Nephron (organoid): ENCODE measurements around the gene VPS13C.

Source experiments
- H3K27ac Mint-ChIP-seq, 3 experiments: 2 replicates each; pipeline ENCODE4 v1.8.0; 2020; ENCODE audit warnings: mixed read lengths in 3 of 3, mild to moderate bottlenecking in 2 of 3, moderate library complexity in 1 of 3
- H3K27me3 Mint-ChIP-seq: 2 replicates; pipeline ENCODE4 v1.8.0; 2021; ENCODE audit warnings: low read depth, mild to moderate bottlenecking, moderate library complexity, mixed read lengths
- H3K36me3 Mint-ChIP-seq: 2 replicates; pipeline ENCODE4 v1.8.0; 2020; ENCODE audit warnings: low read depth, mixed read lengths
- H3K4me1 Mint-ChIP-seq: 2 replicates; pipeline ENCODE4 v1.8.0; 2020; ENCODE audit warnings: mixed read lengths
- H3K4me3 Mint-ChIP-seq, 3 experiments: 2 replicates each; pipeline ENCODE4 v1.8.0; 2020; ENCODE audit warnings: mild to moderate bottlenecking in 3 of 3, mixed read lengths in 3 of 3, moderate library complexity in 2 of 3
- H3K9me3 Mint-ChIP-seq: 2 replicates; pipeline ENCODE4 v1.8.0; 2020; ENCODE audit warnings: mixed read lengths
- TF ChIP-seq, protein P1 (sequence below), 3 experiments: fragments of 200-600 bp; sonication (generic); IDR thresholded peaks; one replicate each; pipeline ENCODE4 v1.5.0; 2021; ENCODE audit warnings: antibody characterized with exemption in 3 of 3; ENCODE audit not compliant: unreplicated experiment in 3 of 3

VPS13C gene

DNA sequence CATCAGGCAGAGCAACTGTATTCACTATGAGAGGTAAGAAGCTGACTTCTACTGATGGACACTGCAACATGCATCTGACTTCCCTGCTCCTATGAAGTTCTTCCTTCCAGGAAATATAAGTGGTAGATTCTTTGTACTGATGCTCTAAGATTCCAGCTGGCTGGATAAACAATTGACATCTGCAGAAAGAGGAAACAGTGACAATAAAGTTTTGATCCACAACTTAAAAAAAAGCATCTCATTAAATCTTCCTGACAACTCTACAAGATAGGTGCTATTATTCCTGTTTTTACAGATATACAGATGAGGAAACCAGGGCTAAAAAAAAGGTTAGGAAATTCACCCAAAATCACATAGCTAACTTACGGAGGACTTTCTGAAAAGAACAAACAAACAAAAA lies 142.8 kb downstream of the VPS13C start:
- H3K9me3 Mint-ChIP-seq = no peaks in the 10 kb centered on the region
- H3K27ac Mint-ChIP-seq = no peak overlapping the region
- TF ChIP-seq, protein P1, sequence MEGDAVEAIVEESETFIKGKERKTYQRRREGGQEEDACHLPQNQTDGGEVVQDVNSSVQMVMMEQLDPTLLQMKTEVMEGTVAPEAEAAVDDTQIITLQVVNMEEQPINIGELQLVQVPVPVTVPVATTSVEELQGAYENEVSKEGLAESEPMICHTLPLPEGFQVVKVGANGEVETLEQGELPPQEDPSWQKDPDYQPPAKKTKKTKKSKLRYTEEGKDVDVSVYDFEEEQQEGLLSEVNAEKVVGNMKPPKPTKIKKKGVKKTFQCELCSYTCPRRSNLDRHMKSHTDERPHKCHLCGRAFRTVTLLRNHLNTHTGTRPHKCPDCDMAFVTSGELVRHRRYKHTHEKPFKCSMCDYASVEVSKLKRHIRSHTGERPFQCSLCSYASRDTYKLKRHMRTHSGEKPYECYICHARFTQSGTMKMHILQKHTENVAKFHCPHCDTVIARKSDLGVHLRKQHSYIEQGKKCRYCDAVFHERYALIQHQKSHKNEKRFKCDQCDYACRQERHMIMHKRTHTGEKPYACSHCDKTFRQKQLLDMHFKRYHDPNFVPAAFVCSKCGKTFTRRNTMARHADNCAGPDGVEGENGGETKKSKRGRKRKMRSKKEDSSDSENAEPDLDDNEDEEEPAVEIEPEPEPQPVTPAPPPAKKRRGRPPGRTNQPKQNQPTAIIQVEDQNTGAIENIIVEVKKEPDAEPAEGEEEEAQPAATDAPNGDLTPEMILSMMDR (IDR thresholded peaks at IDR 0.05; ENCODE audit: unreplicated experiment in 3 of 3) = no peak
- peaks cover 4% of the 10 kb centered on the region for H3K27me3 Mint-ChIP-seq
- no peaks in the 10 kb centered on the region for H3K4me1 Mint-ChIP-seq
- peaks cover 28% of the 10 kb centered on the region for H3K36me3 Mint-ChIP-seq
- H3K4me3 Mint-ChIP-seq = no peak overlapping the region

DNA sequence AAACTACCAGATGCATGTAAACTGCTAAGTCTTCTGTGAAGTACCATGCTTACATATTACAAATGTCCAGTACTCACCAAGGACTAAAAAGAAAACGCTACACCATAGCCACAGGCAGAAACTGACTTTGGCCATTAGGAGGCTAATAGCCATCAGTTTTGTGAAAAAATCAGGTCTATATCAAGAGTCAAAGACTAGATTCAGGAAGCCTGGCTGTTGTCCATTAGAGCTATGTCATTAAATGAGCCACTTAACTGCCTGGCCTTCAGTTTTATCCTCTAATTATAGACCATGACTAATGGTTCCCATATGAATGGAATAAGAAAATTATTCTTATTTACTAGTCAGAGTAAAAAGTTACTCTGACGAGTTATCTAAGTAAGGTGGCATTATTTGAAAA lies 144.1 kb downstream of the VPS13C start:
- H3K36me3 Mint-ChIP-seq = peaks cover 27% of the 10 kb centered on the region
- H3K27me3 Mint-ChIP-seq = peaks cover 4% of the 10 kb centered on the region
- H3K27ac Mint-ChIP-seq = no peak overlapping the region
- TF ChIP-seq, protein P1 (IDR thresholded peaks at IDR 0.05; ENCODE audit: unreplicated experiment in 3 of 3) = no peak
- no peak overlapping the region for H3K4me3 Mint-ChIP-seq
- no peaks in the 10 kb centered on the region for H3K9me3 Mint-ChIP-seq
- no peaks in the 10 kb centered on the region for H3K4me1 Mint-ChIP-seq

DNA sequence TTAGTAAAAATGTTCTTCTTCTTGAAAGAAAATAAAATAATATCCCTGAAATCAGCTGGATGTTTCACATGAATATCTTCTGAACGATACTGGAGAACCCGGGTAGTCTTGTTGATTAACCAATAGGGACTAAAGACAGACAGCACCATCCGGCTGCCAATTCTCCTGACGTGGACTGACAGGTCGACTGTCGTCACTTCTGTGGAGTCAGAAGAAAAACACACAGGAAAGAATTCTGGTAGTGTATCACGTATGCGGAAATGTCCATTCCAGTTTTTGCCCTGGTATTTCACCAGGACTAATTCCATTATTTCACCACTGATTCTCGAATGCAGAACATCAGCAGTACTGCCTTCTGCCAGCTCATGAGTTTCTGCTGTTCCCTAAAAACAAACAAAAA lies 144.6 kb downstream of the VPS13C start:
- Mint-ChIP-seq H3K4me3 (no peak overlapping the region), H3K9me3 (no peaks in the 10 kb centered on the region), H3K4me1 (no peaks in the 10 kb centered on the region), H3K27ac (no peak overlapping the region), H3K27me3 (peaks cover 4% of the 10 kb centered on the region), H3K36me3 (peaks cover 30% of the 10 kb centered on the region)
- TF ChIP-seq, protein P1 (IDR thresholded peaks at IDR 0.05; ENCODE audit: unreplicated experiment in 3 of 3) = no peak

DNA sequence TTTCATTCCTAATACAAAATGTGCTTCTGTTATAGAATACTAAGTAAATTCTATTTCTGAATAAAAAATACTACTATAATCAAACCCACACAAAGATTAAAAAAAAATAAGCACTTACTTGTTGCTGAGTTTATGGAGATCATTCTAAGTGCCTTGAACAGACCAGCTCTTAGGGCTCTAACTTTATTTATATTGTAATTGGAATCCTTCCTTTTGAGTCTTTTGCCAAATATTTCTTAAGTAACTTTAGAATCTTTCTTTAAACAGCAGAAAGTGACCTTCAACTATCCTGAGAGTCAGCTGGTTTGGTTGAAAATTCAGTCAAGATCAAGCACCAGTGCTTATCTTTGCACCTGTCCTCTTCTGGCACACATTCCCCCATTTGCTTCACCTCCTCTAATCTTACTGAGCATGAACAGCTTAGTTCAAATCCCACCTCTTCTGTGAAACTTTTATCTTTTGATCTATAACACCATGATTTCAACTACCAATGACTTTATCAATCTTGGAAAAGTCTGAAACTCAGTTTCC lies 149.3 kb downstream of the VPS13C start:
- no peak overlapping the region for H3K4me3 Mint-ChIP-seq
- H3K36me3 Mint-ChIP-seq = peaks cover 44% of the 10 kb centered on the region
- H3K27ac Mint-ChIP-seq = no peak overlapping the region
- no peaks in the 10 kb centered on the region for H3K9me3 Mint-ChIP-seq
- TF ChIP-seq, protein P1 (IDR thresholded peaks at IDR 0.05; ENCODE audit: unreplicated experiment in 3 of 3) = no peak
- no peaks in the 10 kb centered on the region for H3K4me1 Mint-ChIP-seq
- peaks cover 4% of the 10 kb centered on the region for H3K27me3 Mint-ChIP-seq

DNA sequence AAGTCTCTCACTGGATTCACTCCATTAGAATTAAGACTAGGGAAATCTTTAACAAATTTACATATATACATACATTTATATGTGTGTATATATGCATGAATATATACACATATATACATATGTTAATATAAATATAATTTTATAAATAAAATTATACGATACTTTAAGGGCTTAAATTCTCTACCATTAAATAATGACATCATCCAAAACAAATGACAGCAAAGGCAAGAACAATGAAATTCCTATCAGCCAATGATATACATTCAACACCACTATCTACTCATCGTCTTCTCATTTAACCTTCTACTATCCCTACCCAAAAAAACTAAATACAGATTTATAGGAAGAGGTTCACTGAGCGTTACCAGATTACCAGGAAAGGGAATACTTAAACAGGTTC lies 152.0 kb downstream of the VPS13C start:
- H3K27me3 Mint-ChIP-seq = no peaks in the 10 kb centered on the region
- H3K27ac Mint-ChIP-seq = no peak overlapping the region
- TF ChIP-seq, protein P1 (IDR thresholded peaks at IDR 0.05; ENCODE audit: unreplicated experiment in 3 of 3) = no peak
- no peaks in the 10 kb centered on the region for H3K4me1 Mint-ChIP-seq
- peaks cover 2% of the 10 kb centered on the region for H3K9me3 Mint-ChIP-seq
- H3K4me3 Mint-ChIP-seq = no peak overlapping the region
- peaks cover 54% of the 10 kb centered on the region for H3K36me3 Mint-ChIP-seq

DNA sequence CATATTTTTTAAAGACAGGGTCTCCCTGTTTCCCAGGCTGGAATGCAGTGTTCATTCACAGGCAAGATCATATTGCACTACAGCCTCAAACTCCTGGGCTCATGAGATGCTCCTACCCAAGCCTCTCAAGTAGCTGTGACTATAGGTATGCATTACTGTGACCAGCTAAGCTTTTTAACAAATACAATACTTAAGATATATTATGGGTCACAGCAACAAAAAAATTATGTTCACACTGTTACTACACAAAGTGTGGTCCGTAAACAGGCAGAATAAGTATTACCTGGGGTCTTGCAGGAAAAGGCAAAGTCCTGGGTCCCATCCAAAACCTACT lies 152.5 kb downstream of the VPS13C start:
- no peaks in the 10 kb centered on the region for H3K4me1 Mint-ChIP-seq
- peaks cover 56% of the 10 kb centered on the region for H3K36me3 Mint-ChIP-seq
- no peak overlapping the region for H3K27ac Mint-ChIP-seq
- no peaks in the 10 kb centered on the region for H3K27me3 Mint-ChIP-seq
- H3K4me3 Mint-ChIP-seq = no peak overlapping the region
- TF ChIP-seq, protein P1 (IDR thresholded peaks at IDR 0.05; ENCODE audit: unreplicated experiment in 3 of 3) = no peak
- peaks cover 6% of the 10 kb centered on the region for H3K9me3 Mint-ChIP-seq
